Measurements from ENCODE around the gene GRAMD4.

The GRAMD4 gene

GRCh38 chr22:46668116-46668515, 47.9 kb downstream of the GRAMD4 start:
- no peak for TF ChIP-seq FOXP2 (optimal IDR thresholded peaks at IDR 0.05; ENCODE audit: borderline replicate concordance, extremely low read depth, extremely low read length, insufficient read depth)
- TF ChIP-seq REST (IDR thresholded peaks at IDR 0.05; ENCODE audit: insufficient read depth in 1 of 2, low read depth in 2 of 2, low read length in 2 of 2), result no peak
- no peak for TF ChIP-seq POLR2AphosphoS5 (IDR thresholded peaks at IDR 0.05; ENCODE audit: low read depth, low read length)
- no peak for TF ChIP-seq TAF1 (IDR thresholded peaks at IDR 0.05; ENCODE audit: borderline replicate concordance, insufficient read depth, low read length)
- no peak for TF ChIP-seq SIN3A (IDR thresholded peaks at IDR 0.05; ENCODE audit: borderline replicate concordance, insufficient read depth, low read length)

GRCh38 chr22:46669201-46669600, 49.0 kb downstream of the GRAMD4 start:
- no peak for TF ChIP-seq POLR2AphosphoS5 (IDR thresholded peaks at IDR 0.05; ENCODE audit: low read depth, low read length)
- TF ChIP-seq REST (IDR thresholded peaks at IDR 0.05; ENCODE audit: insufficient read depth in 1 of 2, low read depth in 2 of 2, low read length in 2 of 2), result no peak
- no peak for TF ChIP-seq FOXP2 (optimal IDR thresholded peaks at IDR 0.05; ENCODE audit: borderline replicate concordance, extremely low read depth, extremely low read length, insufficient read depth)
- no peak for TF ChIP-seq SIN3A (IDR thresholded peaks at IDR 0.05; ENCODE audit: borderline replicate concordance, insufficient read depth, low read length)
- no peak for TF ChIP-seq TAF1 (IDR thresholded peaks at IDR 0.05; ENCODE audit: borderline replicate concordance, insufficient read depth, low read length)

GRCh38 chr22:46671824-46672432, 51.7 kb downstream of the GRAMD4 start:
- TF ChIP-seq TAF1 (IDR thresholded peaks at IDR 0.05; ENCODE audit: borderline replicate concordance, insufficient read depth, low read length) (no peak), REST (IDR thresholded peaks at IDR 0.05; ENCODE audit: insufficient read depth in 1 of 2, low read depth in 2 of 2, low read length in 2 of 2) (no peak), SIN3A (IDR thresholded peaks at IDR 0.05; ENCODE audit: borderline replicate concordance, insufficient read depth, low read length) (no peak), FOXP2 (optimal IDR thresholded peaks at IDR 0.05; ENCODE audit: borderline replicate concordance, extremely low read depth, extremely low read length, insufficient read depth) (no peak), POLR2AphosphoS5 (IDR thresholded peaks at IDR 0.05; ENCODE audit: low read depth, low read length) (no peak)

GRCh38 chr22:46672731-46673130, 52.5 kb downstream of the GRAMD4 start:
- TF ChIP-seq POLR2AphosphoS5 (IDR thresholded peaks at IDR 0.05; ENCODE audit: low read depth, low read length), result no peak
- no peak for TF ChIP-seq REST (IDR thresholded peaks at IDR 0.05; ENCODE audit: insufficient read depth in 1 of 2, low read depth in 2 of 2, low read length in 2 of 2)
- TF ChIP-seq TAF1 (IDR thresholded peaks at IDR 0.05; ENCODE audit: borderline replicate concordance, insufficient read depth, low read length), result no peak
- no peak for TF ChIP-seq SIN3A (IDR thresholded peaks at IDR 0.05; ENCODE audit: borderline replicate concordance, insufficient read depth, low read length)

- TF ChIP-seq TAF1 (IDR thresholded peaks at IDR 0.05; ENCODE audit: borderline replicate concordance, insufficient read depth, low read length), result no peak
- TF ChIP-seq REST (IDR thresholded peaks at IDR 0.05; ENCODE audit: insufficient read depth in 1 of 2, low read depth in 2 of 2, low read length in 2 of 2), result no peak
- TF ChIP-seq POLR2AphosphoS5 (IDR thresholded peaks at IDR 0.05; ENCODE audit: low read depth, low read length), result no peak
- no peak for TF ChIP-seq FOXP2 (optimal IDR thresholded peaks at IDR 0.05; ENCODE audit: borderline replicate concordance, extremely low read depth, extremely low read length, insufficient read depth)
- no peak for TF ChIP-seq SIN3A (IDR thresholded peaks at IDR 0.05; ENCODE audit: borderline replicate concordance, insufficient read depth, low read length)
Measured at GRCh38 chr22:46673205-46673604, 53.0 kb downstream of the GRAMD4 start.

Measured in PFSK-1 (cell line).